HepG2 (cell line): ENCODE measurements around the gene SOCS3. TPM values are rescaled to one million over a fixed set of nuclear protein-coding genes. Genes with fewer than 3 reads are reported as not detected.
A peak's percentile ranks its signal among the peaks of the same experiment; 100 is the strongest.

Experiments
- ATAC-seq: fragments of 200-7000 bp; cut with Tn5 transposase; 3 replicates; pipeline ENCODE4 v1.9.1; 2020; ENCODE audit warnings: mild to moderate bottlenecking, moderate library complexity
- BruUV-seq: library from RNA; stranded (reverse); fragments of 400-500 nt; replicated peaks from 2 replicates; lab custom pipeline; 2021; lab: Mats Ljungman, UMichigan
- CTCF ChIA-PET: fragments of 300-600 bp; formaldehyde crosslinking; extraction: SDS; loops from one replicate; lab custom pipeline; 2021; ENCODE audit warnings: low total read pairs, inconsistent platforms, low intra/inter-chr PET ratio; lab: Yijun Ruan, JAX
- POLR2A ChIA-PET: fragments of 350-600 bp; sonication (Branson Sonifier 250); formaldehyde crosslinking; loops from one replicate; lab custom pipeline; 2020; ENCODE audit warnings: antibody characterized with exemption, inconsistent platforms; lab: Yijun Ruan, JAX
- DNase-seq: peaks from one replicate; pipeline ENCODE4 v3.0.0-alpha.2; 2015; ENCODE audit warnings: low spot score
- FAIRE-seq: peaks from 3 replicates; lab custom pipeline; 2011; peaks lifted over from hg19 to GRCh38; lab: Jason Lieb, UNC
- H2AFZ ChIP-seq: one replicate; pipeline ENCODE4 v1.6.1; 2011; ENCODE audit warnings: low read length, inconsistent platforms
- H3K27ac ChIP-seq: fragments of 300-600 bp; 3 replicates; pipeline ENCODE4 v1.8.0; 2011; ENCODE audit warnings: mixed run types, mild to moderate bottlenecking, mixed read lengths, low read length, inconsistent platforms; ENCODE audit not compliant: insufficient read depth; ENCODE audit errors: extremely low read length
- H3K27me3 ChIP-seq, 2 experiments: fragments of 200-600 bp in 1 of 2; 2 replicates in 1 of 2; 3 replicates in 1 of 2; pipeline versions ENCODE4 v1.6.0 to v1.8.0; 2011; ENCODE audit warnings: low read length in 2 of 2, mild to moderate bottlenecking in 2 of 2, moderate library complexity in 2 of 2, inconsistent platforms in 1 of 2; ENCODE audit not compliant: insufficient read depth in 2 of 2, control insufficient read depth in 1 of 2
- H3K36me3 ChIP-seq, 2 experiments: fragments of 200-600 bp in 1 of 2; replicated peaks in 1 of 2; 2 replicates in 1 of 2; 3 replicates in 1 of 2; pipeline versions ENCODE4 v1.5.1 to v1.8.0; 2011; ENCODE audit warnings: low read length in 2 of 2, inconsistent platforms in 1 of 2; ENCODE audit not compliant: insufficient read depth in 2 of 2, control insufficient read depth in 1 of 2
- H3K4me1 ChIP-seq: 2 replicates; pipeline ENCODE4 v1.5.1; 2012; ENCODE audit warnings: low read length, inconsistent platforms; ENCODE audit not compliant: insufficient read depth
- H3K4me2 ChIP-seq: 2 replicates; pipeline ENCODE4 v1.6.0; 2011; ENCODE audit warnings: low read depth, low read length, inconsistent platforms
- H3K4me3 ChIP-seq, 3 experiments: fragments of 200-600 bp in 1 of 3; sonication (generic), shearing (Covaris generic) in 1 of 3; replicated peaks in 1 of 3; 2 replicates each; pipeline ENCODE4 v1.5.1; 2011 to 2016; ENCODE audit warnings: low read length in 3 of 3, inconsistent platforms in 2 of 3, low read depth in 2 of 3, mild to moderate bottlenecking in 2 of 3, control low read depth in 1 of 3, mixed read lengths in 1 of 3; ENCODE audit not compliant: insufficient read depth in 1 of 3
- H3K79me2 ChIP-seq: one replicate; pipeline ENCODE4 v1.6.1; 2011; ENCODE audit warnings: low read length, inconsistent platforms; ENCODE audit not compliant: insufficient read depth
- H3K9ac ChIP-seq: 2 replicates; pipeline ENCODE4 v1.6.0; 2011; ENCODE audit warnings: mild to moderate bottlenecking, low read depth, low read length, inconsistent platforms; ENCODE audit not compliant: insufficient read depth
- H3K9me3 ChIP-seq: 2 replicates; pipeline ENCODE4 v1.5.1; 2012; ENCODE audit warnings: mild to moderate bottlenecking, low read length
- H4K20me1 ChIP-seq: 2 replicates; pipeline ENCODE4 v1.6.0; 2011; ENCODE audit warnings: inconsistent platforms, mild to moderate bottlenecking, low read length, moderate library complexity; ENCODE audit not compliant: insufficient read depth
- ATAD3A ChIP-seq: sonication (generic); formaldehyde crosslinking; IDR thresholded peaks from 2 replicates; pipeline ENCODE4 v1.4.0; 2020; ENCODE audit warnings: missing genetic modification reagents
- ATF6 ChIP-seq: sonication (generic); formaldehyde crosslinking; conservative IDR thresholded peaks from 2 replicates; pipeline ENCODE4 v1.4.0; 2020; ENCODE audit warnings: missing genetic modification reagents
- HNF4G ChIP-seq, 2 experiments: sonication (generic) in 1 of 2; formaldehyde crosslinking in 1 of 2; IDR thresholded peaks; 2 replicates each; pipeline versions ENCODE4 v1.4.0 to v1.6.1; 2011 to 2020; ENCODE audit warnings: borderline replicate concordance in 2 of 2, low read depth in 2 of 2, mild to moderate bottlenecking in 2 of 2, low read length in 1 of 2, missing genetic modification reagents in 1 of 2, moderate library complexity in 1 of 2
- MED1 ChIP-seq: sonication (generic); formaldehyde crosslinking; IDR thresholded peaks from 2 replicates; pipeline ENCODE4 v1.4.0; 2020; ENCODE audit warnings: missing genetic modification reagents
- MIER3 ChIP-seq: IDR thresholded peaks from 2 replicates; pipeline ENCODE4 v1.6.1; 2016; ENCODE audit warnings: missing compliant biosample characterization, borderline replicate concordance
- PTBP1 ChIP-seq: fragments of 200-400 bp; formaldehyde crosslinking; IDR thresholded peaks from 2 replicates; pipeline ENCODE4 v1.6.1; 2018; ENCODE audit warnings: low read length, low read depth; ENCODE audit not compliant: poor library complexity, severe bottlenecking
- RERE ChIP-seq: IDR thresholded peaks from 2 replicates; pipeline ENCODE4 v1.6.1; 2016; ENCODE audit warnings: low read depth, missing genetic modification reagents, missing compliant biosample characterization
- SP140L ChIP-seq: sonication (generic); formaldehyde crosslinking; IDR thresholded peaks from 2 replicates; pipeline ENCODE4 v1.4.0; 2020; ENCODE audit warnings: missing genetic modification reagents, borderline replicate concordance
- ZFP91 ChIP-seq: sonication (generic); formaldehyde crosslinking; IDR thresholded peaks from 2 replicates; pipeline ENCODE4 v1.9.0; 2022; ENCODE audit warnings: missing genetic modification reagents, mild to moderate bottlenecking, borderline replicate concordance
- ZMYM3 ChIP-seq: sonication (generic); formaldehyde crosslinking; IDR thresholded peaks from 2 replicates; pipeline ENCODE4 v1.5.1; 2020; ENCODE audit warnings: mild to moderate bottlenecking, missing genetic modification reagents
- ZNF121 ChIP-seq: sonication (generic); formaldehyde crosslinking; IDR thresholded peaks from 2 replicates; pipeline ENCODE4 v1.5.0; 2020; ENCODE audit warnings: mild to moderate bottlenecking, missing genetic modification reagents
- ZNF589 ChIP-seq: sonication (generic); formaldehyde crosslinking; conservative IDR thresholded peaks from 2 replicates; pipeline ENCODE4 v1.8.0; 2022; ENCODE audit warnings: mild to moderate bottlenecking, moderate library complexity, missing genetic modification reagents
- ZNF597 ChIP-seq: sonication (generic); formaldehyde crosslinking; IDR thresholded peaks from 2 replicates; pipeline ENCODE4 v1.5.0; 2020; ENCODE audit warnings: missing genetic modification reagents
- WGBS: methylation state at CpG from one replicate; pipeline ENCODE4 v1.1.6; 2017; ENCODE audit warnings: low lambda C conversion rate; 5-methylcytosine and 5-hydroxymethylcytosine counted together
- in situ Hi-C: cut with HindIII; loops from 2 replicates; pipeline ENCODE4 v1.10.0; 2017; ENCODE audit warnings: low pct_unique_long_range_greater_than_20kb; ENCODE audit not compliant: extremely low pct_ligation_motif_present
- intact Hi-C: fragments of 100-400 bp; cut with micrococcal nuclease; formaldehyde crosslinking; loops from one replicate; pipeline ENCODE4 v1.10.0; 2022; ENCODE audit not compliant: unreplicated experiment
- polyA plus RNA-seq, 8 experiments: library from polyadenylated mRNA; depleted of rRNA in 3 of 8; stranded (reverse) in 7 of 8; unstranded in 1 of 8; fragments of >200 nt; fragmentation: Illumina TruSeq in 4 of 8; extraction: Trizol in 4 of 8; gene quantifications; 2 replicates each; pipeline versions ENCODE4 v1.2.1 to v1.2.3, GENCODE V29; 2011 to 2016; ENCODE audit warnings: low read depth in 4 of 8, missing spikeins in 1 of 8, mixed read lengths in 1 of 8; ENCODE audit not compliant: insufficient read depth in 1 of 8
- total RNA-seq, 5 experiments: library from RNA; depleted of rRNA; stranded (reverse); fragments of >200 nt; fragmentation: Illumina TruSeq; extraction: Trizol; gene quantifications; 2 replicates each; pipeline ENCODE4 v1.2.3, GENCODE V29; 2016; ENCODE audit warnings: low read depth in 1 of 5

The SOCS3 gene
- total and polyA plus RNA-seq, 2 of the 13 experiments (the other 11 are each of a cell fraction or from before 2014, with no cell fraction given), result 0.77 to 2.4 TPM

- ATAC-seq (no peak), DNase-seq (no peak), FAIRE-seq (no peak)
- in situ Hi-C loops (no loop called here), intact Hi-C loops (no loop called here)
- peak overlapping the region; percentile 73 for H3K4me2 ChIP-seq
- no peaks in the 10 kb centered on the region for H3K79me2 ChIP-seq
- peaks cover 19% of the 10 kb centered on the region; the same call in 1 of the 2 replicates for H4K20me1 ChIP-seq
- WGBS, result 87% methylated on average over 8 of the region's 8 CpGs
- H3K9me3 ChIP-seq, result no peaks in the 10 kb centered on the region
- H3K36me3 ChIP-seq, result no peaks in the 10 kb centered on the region; a peak in 1 of 5 replicates
- H3K4me3 ChIP-seq, result peak overlapping the region in 1 of 3 experiments; percentile 66; a peak in 1 of 6 replicates
- H3K27ac ChIP-seq, result no peak overlapping the region
- POLR2A ChIA-PET, result no interaction called here
- no TSS peak for BruUV-seq
- H3K4me1 ChIP-seq, result peaks cover 74% of the 10 kb centered on the region
- peak overlapping the region; percentile 49; the same call in 1 of the 2 replicates for H3K9ac ChIP-seq
- peaks cover 0 to 46% of the 10 kb centered on the region in 2 experiments for H3K27me3 ChIP-seq
- no peak overlapping the region for H2AFZ ChIP-seq
- CTCF ChIA-PET, result no interaction called here
- TF ChIP-seq SP140L (CRISPR knock-in tag) (no peak), ATAD3A (CRISPR knock-in tag) (0 out of 2 replicates have a peak, but pooled peaks have one; percentile 52), MIER3 (CRISPR knock-in tag) (no peak), ZFP91 (CRISPR knock-in tag) (0 out of 2 replicates have a peak, but pooled peaks have one; percentile 1), ZMYM3 (CRISPR knock-in tag) (0 out of 2 replicates have a peak, but pooled peaks have one; percentile 15), PTBP1 (no peak), MED1 (CRISPR knock-in tag) (no peak), HNF4G (IDR thresholded peaks at IDR 0.05; ENCODE audit: borderline replicate concordance, low read depth, low read length) (no peak), HNF4G (CRISPR knock-in tag; IDR thresholded peaks at IDR 0.05; ENCODE audit: borderline replicate concordance, low read depth) (no peak), ZNF121 (peak; percentile 98), ATF6 (CRISPR knock-in tag) (no peak), RERE (CRISPR knock-in tag) (no peak), ZNF597 (CRISPR knock-in tag) (no peak), ZNF589 (CRISPR knock-in tag) (no peak)
Measured at GRCh38 chr17:78353834-78354233, 6.0 kb downstream of the SOCS3 start.
